PFSK-1 (cell line): Measurements from ENCODE around the gene NT5C1A.

ENCODE experiments used
- FOXP2 ChIP-seq: optimal IDR thresholded peaks from 2 replicates; pipeline ENCODE3; 2011; ENCODE audit warnings: borderline replicate concordance, control low read depth, inconsistent platforms; ENCODE audit not compliant: insufficient read depth; ENCODE audit errors: extremely low read length, extremely low read depth
- POLR2AphosphoS5 ChIP-seq: IDR thresholded peaks from 2 replicates; pipeline ENCODE4 v1.6.1; 2012; ENCODE audit warnings: low read depth, mild to moderate bottlenecking, control low read depth, low read length, moderate library complexity
- REST ChIP-seq, 2 experiments: IDR thresholded peaks; 2 replicates each; pipeline versions ENCODE4 v1.6.1 to v1.8.0; 2011 to 2012; ENCODE audit warnings: low read depth in 2 of 2, low read length in 2 of 2, control low read depth in 1 of 2, inconsistent platforms in 1 of 2, mild to moderate bottlenecking in 1 of 2, moderate library complexity in 1 of 2; ENCODE audit not compliant: insufficient read depth in 1 of 2
- SIN3A ChIP-seq: IDR thresholded peaks from 2 replicates; pipeline ENCODE4 v1.6.1; 2012; ENCODE audit warnings: mild to moderate bottlenecking, low read length, moderate library complexity, borderline replicate concordance; ENCODE audit not compliant: insufficient read depth
- TAF1 ChIP-seq: IDR thresholded peaks from 2 replicates; pipeline ENCODE4 v1.6.1; 2012; ENCODE audit warnings: low read length, control low read depth, borderline replicate concordance; ENCODE audit not compliant: insufficient read depth

The NT5C1A gene

GRCh38 chr1:39675220-39675619 lies 3.3 kb upstream of the NT5C1A start:
- TF ChIP-seq TAF1 (no peak), REST (IDR thresholded peaks at IDR 0.05; ENCODE audit: insufficient read depth in 1 of 2, low read depth in 2 of 2, low read length in 2 of 2) (no peak), SIN3A (no peak), POLR2AphosphoS5 (no peak), FOXP2 (no peak)

- TF ChIP-seq TAF1 (no peak), SIN3A (no peak), POLR2AphosphoS5 (no peak), REST (IDR thresholded peaks at IDR 0.05; ENCODE audit: insufficient read depth in 1 of 2, low read depth in 2 of 2, low read length in 2 of 2) (no peak), FOXP2 (no peak)
Observed at GRCh38 chr1:39673215-39673614, 1.3 kb upstream of the NT5C1A start.

GRCh38 chr1:39672551-39672947 lies 642 bp upstream of the NT5C1A start:
- no peak for TF ChIP-seq SIN3A
- TF ChIP-seq POLR2AphosphoS5: no peak
- no peak for TF ChIP-seq TAF1
- TF ChIP-seq REST (IDR thresholded peaks at IDR 0.05; ENCODE audit: insufficient read depth in 1 of 2, low read depth in 2 of 2, low read length in 2 of 2): no peak
- TF ChIP-seq FOXP2: no peak

GRCh38 chr1:39671433-39671792 lies 494 bp downstream of the NT5C1A start:
- TF ChIP-seq FOXP2 (no peak), SIN3A (no peak), TAF1 (no peak), REST (IDR thresholded peaks at IDR 0.05; ENCODE audit: insufficient read depth in 1 of 2, low read depth in 2 of 2, low read length in 2 of 2) (no peak), POLR2AphosphoS5 (no peak)

GRCh38 chr1:39670689-39671088 lies 1.2 kb downstream of the NT5C1A start:
- TF ChIP-seq POLR2AphosphoS5 (no peak), REST (IDR thresholded peaks at IDR 0.05; ENCODE audit: insufficient read depth in 1 of 2, low read depth in 2 of 2, low read length in 2 of 2) (no peak)
